ENCODE measurements around the gene MARK4. TPM values are rescaled to one million over a fixed set of nuclear protein-coding genes. Genes with fewer than 3 reads are reported as not detected.

The MARK4 gene
- total and polyA plus RNA-seq, 10 donors = 6.5 to 45.8 (median 26.3) TPM

GRCh38 chr19:45344621-45345505 is 93.8 kb downstream of the MARK4 start:
- H3K36me3 ChIP-seq = no peaks in the 10 kb centered on the region
- peaks cover 0 to 75% (median 20%) of the 10 kb centered on the region in 7 donors for H3K27me3 ChIP-seq (replicated peaks in 1 of 7)
- no peak overlapping the region for H3K27ac ChIP-seq
- intact Hi-C loops (cut with DNase I; ENCODE audit: low total_unique reads) = no loop called here
- H3K4me3 ChIP-seq = no peak overlapping the region
- no peaks in the 10 kb centered on the region for H3K9me3 ChIP-seq
- 58 to 70% (median 62%) methylated on average over 9 to 15 of the region's 15 CpGs for WGBS, 5 donors
- no peak for DNase-seq
- H3K4me1 ChIP-seq = peaks cover 0 to 11% (median 7%) of the 10 kb centered on the region in 6 donors
- TF ChIP-seq POLR2A (IDR thresholded peaks at IDR 0.05) (no peak), POLR2AphosphoS5 (IDR thresholded peaks at IDR 0.05) (no peak), CTCF (IDR thresholded peaks at IDR 0.05 in 8 of 11, conservative IDR thresholded peaks at IDR 0.05 in 3 of 11) (no peak)

DNA sequence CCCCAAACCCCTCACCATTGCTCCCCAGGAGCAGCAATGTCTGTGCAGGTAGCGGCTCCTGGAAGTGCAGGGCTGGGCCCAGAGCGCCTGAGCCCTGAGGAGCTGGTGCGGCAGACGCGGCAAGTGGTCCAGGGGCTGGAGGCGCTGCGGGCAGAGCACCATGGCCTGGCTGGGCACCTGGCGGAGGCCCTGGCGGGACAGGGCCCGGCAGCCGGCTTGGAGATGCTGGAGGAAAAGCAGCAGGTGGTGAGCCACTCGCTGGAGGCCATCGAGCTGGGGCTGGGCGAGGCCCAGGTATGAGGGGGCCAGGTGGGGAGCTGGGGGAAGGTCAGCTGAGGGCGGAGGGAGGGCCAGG is 94.4 kb downstream of the MARK4 start:
- WGBS, 5 donors = 81 to 91% (median 88%) methylated on average over 6 to 15 of the region's 15 CpGs
- DNase-seq = no peak
- TF ChIP-seq CTCF (IDR thresholded peaks at IDR 0.05 in 8 of 11, conservative IDR thresholded peaks at IDR 0.05 in 3 of 11) (no peak), POLR2AphosphoS5 (IDR thresholded peaks at IDR 0.05) (no peak), POLR2A (IDR thresholded peaks at IDR 0.05) (no peak)

GRCh38 chr19:45346449-45346848 is 95.4 kb downstream of the MARK4 start:
- no peaks in the 10 kb centered on the region for H3K4me1 ChIP-seq
- intact Hi-C loops (cut with DNase I; ENCODE audit: low total_unique reads) = no loop called here
- H3K27ac ChIP-seq = no peak overlapping the region
- H3K36me3 ChIP-seq = peaks cover 0 to 15% (median 8%) of the 10 kb centered on the region in 6 donors
- no peaks in the 10 kb centered on the region for H3K9me3 ChIP-seq
- H3K4me3 ChIP-seq = no peak overlapping the region
- peaks cover 0 to 59% (median 9%) of the 10 kb centered on the region in 7 donors for H3K27me3 ChIP-seq (replicated peaks in 1 of 7)
- 31 to 44% (median 37%) methylated on average over 22 to 27 of the region's 27 CpGs for WGBS, 5 donors
- peak in 1 of 3 donors; percentile 8 for TF ChIP-seq POLR2AphosphoS5 (IDR thresholded peaks at IDR 0.05)
- no peak for TF ChIP-seq CTCF (IDR thresholded peaks at IDR 0.05 in 8 of 11, conservative IDR thresholded peaks at IDR 0.05 in 3 of 11)
- DNase-seq = no peak

More for the DNA sequence above, 94.4 kb downstream of the MARK4 start:
- H3K4me1 ChIP-seq = peaks cover 0 to 6% (median 5%) of the 10 kb centered on the region in 6 donors
- peaks cover 0 to 69% (median 13%) of the 10 kb centered on the region in 7 donors for H3K27me3 ChIP-seq (replicated peaks in 1 of 7)
- H3K4me3 ChIP-seq = no peak overlapping the region
- H3K27ac ChIP-seq = no peak overlapping the region
- H3K36me3 ChIP-seq = peaks cover 0 to 6% (median 0%) of the 10 kb centered on the region in 6 donors
- intact Hi-C loops (cut with DNase I; ENCODE audit: low total_unique reads) = no loop called here
- no peaks in the 10 kb centered on the region for H3K9me3 ChIP-seq

All from spleen (tissue), 11 donors.